Renal cortex interstitium (tissue), 15 donors: ENCODE results near the gene FOXN1. TPM values are rescaled to one million over a fixed set of nuclear protein-coding genes. Genes with fewer than 3 reads are reported as not detected.
"Not testable (repeated sequence)": the region's sequence is repeated elsewhere in the genome, so short reads cannot be mapped to it uniquely, and the experiment has no call there.

Experiments used
- DNase-seq, 11 donors: peaks; one replicate each; pipeline ENCODE4 v3.0.0-alpha.2; 2013; ENCODE audit warnings: low read depth in 9 of 11, low spot score in 4 of 11; ENCODE audit errors: extremely low read depth in 1 of 11
- long read RNA-seq, 16 experiments: transcript quantifications; one replicate each; lab custom pipeline, GENCODE V29; 2026
- polyA plus RNA-seq, 3 donors: library from polyadenylated mRNA; unstranded; fragments of 120-200 nt; gene quantifications; one replicate each; pipeline ENCODE4 v1.2.1, GENCODE V29; 2013; ENCODE audit not compliant: insufficient read length in 3 of 3

The FOXN1 gene
- polyA plus RNA-seq: under 1 TPM; 0.49 to 0.92 (median 0.68) TPM
- long read RNA-seq, donor 1: 0 reads
- long read RNA-seq, donor 2: 0 reads
- long read RNA-seq, donor 3: 0 reads
- long read RNA-seq, donor 4: 0 reads
- long read RNA-seq, donor 5: 0 reads
- long read RNA-seq, donor 6: 0 reads
- long read RNA-seq, donor 7: 0 reads
- long read RNA-seq, donor 8: 0 reads
- long read RNA-seq, donor 9: 0 reads
- long read RNA-seq, donor 10: 0 reads
- long read RNA-seq, donor 11: 0 reads
- long read RNA-seq, donor 12: 0 reads
- long read RNA-seq, donor 13: 0 reads
- long read RNA-seq, donor 14: 0 reads
- long read RNA-seq, donor 15: 0 reads
- long read RNA-seq, donor 16: 0 reads

DNA sequence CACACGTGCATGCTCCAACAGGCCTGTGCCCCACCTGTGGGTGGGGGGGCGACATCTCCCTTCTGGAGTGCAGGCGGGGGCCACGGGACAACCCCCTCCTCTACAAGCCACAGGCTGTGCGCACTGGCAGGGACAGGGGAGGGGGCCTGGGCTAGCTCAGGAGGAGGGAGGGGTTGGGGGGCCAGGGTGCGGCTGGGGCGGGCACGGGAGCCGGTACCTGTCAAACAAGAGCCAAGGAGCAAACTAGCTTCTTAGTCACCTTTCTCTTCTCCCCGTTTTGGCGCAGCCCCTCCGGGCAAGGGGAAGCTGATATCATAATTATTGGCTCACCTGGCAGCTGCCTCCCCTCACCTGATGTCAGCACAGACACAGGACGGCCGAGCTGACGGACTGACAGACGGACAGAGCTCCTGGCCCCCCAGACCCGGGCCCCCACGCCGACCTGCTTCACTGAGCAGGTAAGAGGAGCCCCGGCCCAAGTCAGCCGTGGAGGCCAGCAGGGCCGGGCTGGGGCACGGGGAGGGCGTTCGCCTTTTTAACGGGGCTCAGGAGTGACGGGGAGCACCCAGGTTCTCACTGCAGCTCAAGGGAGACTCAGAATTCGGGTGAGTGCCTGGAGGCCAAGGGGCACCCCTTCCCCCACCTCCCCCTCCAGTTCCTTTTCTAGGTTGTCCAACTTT lies at the start of gene FOXN1:
TSS of gene FOXN1 (plus strand) at position 363 of the 680 bp plus-strand sequence. CDS start 17,622 bp downstream, outside the sequence.
- DNase-seq: no peak

GRCh38 chr17:28457890-28458289 lies 48.3 kb upstream of the FOXN1 start:
- DNase-seq: no peak

GRCh38 chr17:28458881-28459280 lies 47.3 kb upstream of the FOXN1 start:
- not testable (repeated sequence) for DNase-seq

- DNase-seq: no peak
Observed at GRCh38 chr17:28460901-28461300, 45.2 kb upstream of the FOXN1 start.

DNA sequence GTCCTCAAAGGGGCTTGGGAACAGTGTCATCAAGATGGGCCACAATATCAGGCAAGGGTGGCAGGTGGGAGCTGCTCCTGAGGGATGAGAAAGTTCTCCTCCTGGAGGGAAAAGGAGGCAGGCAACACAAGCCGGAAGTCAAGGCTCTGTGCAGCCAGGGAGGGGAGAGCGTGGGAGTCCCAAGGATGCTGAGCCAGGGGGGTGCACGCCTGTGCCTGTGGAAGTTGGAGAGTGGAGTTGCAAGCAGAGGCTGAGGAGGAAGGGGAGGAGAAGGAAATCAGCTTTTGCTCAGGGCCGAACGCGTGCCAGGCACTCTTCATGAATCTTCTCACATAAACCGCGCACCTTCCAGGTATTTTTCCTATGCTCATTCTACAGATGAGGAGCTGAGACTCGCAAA lies 40.1 kb upstream of the FOXN1 start:
- no peak for DNase-seq

- DNase-seq: no peak
Observed at GRCh38 chr17:28466521-28467048, 39.6 kb upstream of the FOXN1 start.

GRCh38 chr17:28467456-28468025 lies 38.6 kb upstream of the FOXN1 start:
- no peak for DNase-seq

DNA sequence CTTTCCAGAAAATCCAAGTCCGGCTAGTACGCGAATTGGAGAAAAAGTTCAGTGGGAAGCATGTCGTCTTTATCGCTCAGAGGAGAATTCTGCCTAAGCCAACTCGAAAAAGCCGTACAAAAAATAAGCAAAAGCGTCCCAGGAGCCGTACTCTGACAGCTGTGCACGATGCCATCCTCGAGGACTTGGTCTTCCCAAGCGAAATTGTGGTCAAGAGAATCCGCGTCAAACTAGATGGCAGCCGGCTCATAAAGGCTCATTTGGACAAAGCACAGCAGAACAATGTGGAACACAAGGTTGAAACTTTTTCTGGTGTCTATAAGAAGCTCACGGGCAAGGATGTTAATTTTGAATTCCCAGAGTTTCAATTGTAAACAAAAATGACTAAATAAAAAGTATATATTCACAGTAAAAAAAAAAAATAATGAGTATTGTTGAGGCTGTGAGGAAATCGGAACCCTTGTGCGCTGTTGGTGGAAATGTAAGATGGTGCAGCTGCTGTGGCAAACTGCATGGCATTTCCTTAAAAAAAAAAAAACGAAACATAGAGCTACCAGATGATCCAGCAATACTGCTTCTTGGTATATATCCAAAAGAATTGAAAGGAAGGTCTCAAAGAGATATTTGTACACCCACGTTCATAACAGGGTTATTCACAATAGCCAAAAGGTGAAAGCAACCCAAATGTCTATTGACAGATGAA lies 38.0 kb upstream of the FOXN1 start:
- DNase-seq: not testable (repeated sequence)

- DNase-seq: no peak
Observed at GRCh38 chr17:28468781-28469180, 37.4 kb upstream of the FOXN1 start.

GRCh38 chr17:28469376-28469775 lies 36.8 kb upstream of the FOXN1 start:
- no peak for DNase-seq

- no peak for DNase-seq
Observed at GRCh38 chr17:28470266-28470913, 35.8 kb upstream of the FOXN1 start.

DNA sequence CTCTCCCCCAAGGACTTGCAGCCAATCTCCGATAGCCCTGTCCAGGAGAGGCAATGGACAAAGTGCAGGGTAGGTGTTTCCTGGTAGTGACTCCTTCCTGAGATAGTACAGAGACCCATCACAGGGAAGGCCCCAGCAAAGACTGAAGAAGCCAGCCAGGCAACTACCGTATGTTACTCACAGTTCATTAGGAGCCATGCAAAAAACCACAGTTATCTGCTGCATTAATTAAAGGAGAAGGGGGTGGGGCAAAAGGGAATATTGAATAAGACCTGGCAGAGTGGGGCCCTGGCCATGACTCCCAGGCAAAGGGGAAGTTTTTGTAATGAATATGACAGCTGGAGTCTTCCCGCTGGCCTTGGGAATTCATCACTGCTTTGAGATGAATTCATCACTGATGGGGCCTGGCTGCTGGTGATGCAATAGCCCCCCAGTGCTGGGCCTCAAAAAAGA lies 35.2 kb upstream of the FOXN1 start:
- DNase-seq: no peak

DNA sequence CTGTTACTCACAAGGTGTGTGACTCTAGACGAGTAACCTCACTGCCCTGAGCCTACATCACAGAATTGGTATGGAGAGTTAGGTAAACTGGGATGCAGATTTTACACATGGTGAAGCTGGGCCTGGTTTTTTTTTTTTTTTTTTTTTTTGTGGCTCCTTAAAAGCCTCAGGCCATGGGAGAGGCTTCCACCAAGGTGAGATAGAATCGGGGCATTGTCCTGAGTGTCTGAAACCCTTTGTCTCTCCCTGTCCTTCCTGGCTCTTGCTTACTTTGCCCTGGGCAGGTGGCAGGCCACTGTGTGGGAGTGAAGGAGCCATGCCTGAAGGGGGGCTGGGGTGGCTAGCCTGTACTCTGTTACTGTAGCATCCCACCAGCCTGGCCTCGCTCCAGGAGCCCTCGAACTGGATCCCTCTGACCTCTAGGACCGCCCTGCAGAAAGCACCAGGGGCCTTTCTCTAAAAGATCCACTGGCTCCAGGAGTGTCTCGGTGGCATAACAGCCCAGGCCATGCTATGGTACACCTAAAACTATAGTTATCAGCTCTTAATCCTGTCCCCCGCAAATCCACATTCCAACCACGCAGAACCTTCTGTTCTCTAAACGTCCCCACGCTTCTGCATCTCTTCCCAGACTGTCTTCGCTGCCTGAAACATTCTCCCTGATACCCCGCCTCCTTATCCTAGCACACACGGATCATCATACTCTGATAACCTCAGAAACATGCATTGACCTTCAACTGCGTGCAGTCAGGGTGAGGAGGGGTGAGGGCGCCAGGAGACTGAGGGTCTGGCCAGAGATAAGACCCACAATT lies 34.4 kb upstream of the FOXN1 start:
- no peak for DNase-seq

GRCh38 chr17:28472871-28473497 lies 33.2 kb upstream of the FOXN1 start:
- DNase-seq: no peak

DNA sequence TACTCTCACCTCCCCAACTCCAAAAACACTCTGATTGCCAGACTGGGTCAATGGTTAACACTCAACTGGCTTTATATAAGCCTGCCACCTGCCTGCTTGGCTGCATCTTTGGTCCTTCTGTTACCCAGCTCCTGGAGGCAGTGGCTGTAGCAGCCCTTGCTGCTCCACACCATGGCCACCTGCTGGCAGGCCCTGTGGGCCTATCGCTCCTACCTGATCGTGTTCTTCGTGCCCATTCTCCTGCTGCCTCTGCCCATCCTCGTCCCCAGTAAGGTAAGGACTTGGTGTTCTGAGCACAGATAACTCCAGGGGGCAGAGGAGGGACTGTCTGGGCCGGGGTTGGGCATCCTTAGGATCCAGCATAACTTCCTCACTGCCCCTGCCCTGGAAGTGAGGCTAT lies 32.6 kb upstream of the FOXN1 start, which contains the start of gene SLC13A2:
TSS of gene SLC13A2 (plus strand) at position 103 of the 400 bp plus-strand sequence. CDS start at position 172, 69 bp downstream.
- no peak for DNase-seq

- no peak for DNase-seq
Observed at GRCh38 chr17:28474111-28474531, 32.0 kb upstream of the FOXN1 start.

- no peak for DNase-seq
Observed at GRCh38 chr17:28475151-28475900, 30.8 kb upstream of the FOXN1 start.
